Activated CD4-positive, alpha-beta memory T cell treated with anti-CD3 and anti-CD28 coated beads for 36 hours (primary cell): ENCODE data around the gene VSX2. TPM values are rescaled to one million over a fixed set of nuclear protein-coding genes. Genes with fewer than 3 reads are reported as not detected.
A peak's percentile ranks its signal among the peaks of the same experiment; 100 is the strongest.

ENCODE experiments used
- CTCF ChIA-PET: fragments of 350-600 bp; sonication (Branson Sonifier 250); formaldehyde crosslinking; loops from one replicate; lab custom pipeline; 2021; ENCODE audit warnings: antibody characterized with exemption, inconsistent platforms; lab: Charles Lee
- POLR2A ChIA-PET: fragments of 350-600 bp; sonication (Branson Sonifier 250); formaldehyde crosslinking; loops from one replicate; lab custom pipeline; 2021; ENCODE audit warnings: antibody characterized with exemption; lab: Charles Lee
- DNase-seq: peaks from one replicate; pipeline ENCODE4 v3.0.0-alpha.2; 2020
- H3K27ac Mint-ChIP-seq: one replicate; pipeline ENCODE4 v1.8.0; 2021; ENCODE audit warnings: mixed read lengths
- H3K27me3 Mint-ChIP-seq: one replicate; pipeline ENCODE4 v1.8.0; 2021; ENCODE audit warnings: mixed read lengths
- H3K36me3 Mint-ChIP-seq: one replicate; pipeline ENCODE4 v1.8.0; 2021; ENCODE audit warnings: mixed read lengths
- H3K4me1 Mint-ChIP-seq: one replicate; pipeline ENCODE4 v1.8.0; 2021; ENCODE audit warnings: low read depth, mixed read lengths
- H3K4me3 Mint-ChIP-seq: one replicate; pipeline ENCODE4 v1.8.0; 2021; ENCODE audit warnings: mild to moderate bottlenecking, mixed read lengths
- H3K9me3 Mint-ChIP-seq: one replicate; pipeline ENCODE4 v1.8.0; 2021; ENCODE audit warnings: mixed read lengths
- intact Hi-C: fragments of 100-400 bp; cut with micrococcal nuclease; formaldehyde crosslinking; loops from one replicate; pipeline ENCODE4 v1.15.1; 2023
- total RNA-seq, 2 experiments: library from RNA; stranded (reverse); gene quantifications; one replicate each; pipeline ENCODE4 v1.2.3, GENCODE V29; 2021

The VSX2 gene
- not detected for total RNA-seq

DNA sequence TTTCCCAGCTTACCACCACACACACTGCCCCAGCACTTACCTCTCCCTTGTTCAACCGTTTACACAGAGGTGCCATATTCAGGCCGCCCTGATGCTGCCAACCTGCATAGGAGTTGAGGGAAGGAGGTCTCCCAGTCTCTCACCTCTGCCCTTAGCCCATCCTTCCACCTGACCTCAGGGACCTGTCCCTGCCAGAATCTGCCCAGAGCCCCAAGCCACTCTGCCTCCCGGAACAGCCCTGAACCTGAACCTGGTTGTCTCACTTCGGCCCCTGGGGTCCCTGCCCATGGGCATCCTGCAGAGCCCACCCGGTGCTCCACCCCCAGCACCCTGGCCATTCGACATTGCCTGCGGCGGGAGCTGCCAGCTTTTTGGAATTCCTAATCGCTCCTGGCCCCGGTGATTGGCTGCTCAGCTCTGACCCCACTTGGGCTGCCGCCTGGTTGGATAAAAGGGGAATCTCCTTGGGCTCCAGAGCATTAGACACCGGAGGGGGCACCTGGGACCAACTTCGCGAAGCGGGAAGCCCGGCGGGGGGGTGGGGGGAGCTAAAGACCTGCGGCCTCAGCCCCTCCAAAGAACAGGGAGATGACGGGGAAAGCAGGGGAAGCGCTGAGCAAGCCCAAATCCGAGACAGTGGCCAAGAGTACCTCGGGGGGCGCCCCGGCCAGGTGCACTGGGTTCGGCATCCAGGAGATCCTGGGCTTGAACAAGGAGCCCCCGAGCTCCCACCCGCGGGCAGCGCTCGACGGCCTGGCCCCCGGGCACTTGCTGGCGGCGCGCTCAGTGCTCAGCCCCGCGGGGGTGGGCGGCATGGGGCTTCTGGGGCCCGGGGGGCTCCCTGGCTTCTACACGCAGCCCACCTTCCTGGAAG is at the start of gene VSX2:
TSS of gene VSX2 (plus strand) at position 476 of the 874 bp plus-strand sequence. CDS start at position 589, 113 bp downstream.
- Mint-ChIP-seq H3K9me3 (no peaks in the 10 kb centered on the region), H3K27me3 (peaks cover 65% of the 10 kb centered on the region), H3K4me3 (peak within 1 kb of the TSS; percentile 39), H3K4me1 (peaks cover 18% of the 10 kb centered on the region), H3K36me3 (no peaks in the 10 kb centered on the region), H3K27ac (no peak within 1 kb of the TSS)
- CTCF ChIA-PET, result interaction anchor here (0.6 to 1.3 kb wide), 3 partner anchors 12 to 22 kb away, joined by 3 read pairs; no protein-coding TSS in a partner anchor
- no peak for DNase-seq
- POLR2A ChIA-PET, result no interaction called here
- intact Hi-C loops, result no loop called here

DNA sequence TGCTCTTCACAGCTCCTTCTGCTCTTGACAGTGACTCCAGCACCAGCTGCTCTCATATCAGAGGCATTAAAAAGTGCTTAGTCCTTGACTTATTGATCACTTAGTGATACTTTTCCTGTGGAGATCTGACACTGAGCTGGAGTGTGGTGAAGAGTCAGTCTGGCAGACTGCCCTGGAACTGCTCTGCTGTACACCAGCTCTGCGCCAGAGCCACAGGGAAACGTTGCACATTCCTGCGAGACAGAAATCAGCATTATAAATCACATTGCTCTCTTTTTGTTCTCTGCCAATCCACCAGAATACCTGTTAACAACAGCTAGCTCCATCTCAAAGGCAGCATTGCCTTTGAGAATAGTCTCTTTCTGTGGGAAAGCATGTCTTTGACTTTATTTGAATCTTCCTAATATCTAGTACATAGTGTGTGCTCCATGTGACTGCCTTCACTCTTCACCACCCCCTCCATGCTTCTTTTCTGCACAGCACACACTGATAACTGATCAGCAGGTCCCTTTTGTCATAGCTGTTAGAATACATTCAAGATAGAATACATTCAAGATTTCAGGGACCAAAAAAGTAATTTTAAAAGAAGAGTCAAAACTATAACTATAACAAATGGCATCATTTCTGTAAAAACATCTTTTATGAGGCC is 48.2 kb upstream of the VSX2 start:
- POLR2A ChIA-PET, result no interaction called here
- CTCF ChIA-PET, result interaction anchor here (1.1 kb wide), 1 partner anchor 66 kb away, joined by 4 read pairs; no protein-coding TSS in a partner anchor
- Mint-ChIP-seq H3K27me3 (no peaks in the 10 kb centered on the region), H3K4me3 (no peak overlapping the region), H3K9me3 (no peaks in the 10 kb centered on the region), H3K4me1 (no peaks in the 10 kb centered on the region), H3K36me3 (peaks cover 2% of the 10 kb centered on the region), H3K27ac (no peak overlapping the region)
- no peak for DNase-seq
- intact Hi-C loops, result no loop called here

DNA sequence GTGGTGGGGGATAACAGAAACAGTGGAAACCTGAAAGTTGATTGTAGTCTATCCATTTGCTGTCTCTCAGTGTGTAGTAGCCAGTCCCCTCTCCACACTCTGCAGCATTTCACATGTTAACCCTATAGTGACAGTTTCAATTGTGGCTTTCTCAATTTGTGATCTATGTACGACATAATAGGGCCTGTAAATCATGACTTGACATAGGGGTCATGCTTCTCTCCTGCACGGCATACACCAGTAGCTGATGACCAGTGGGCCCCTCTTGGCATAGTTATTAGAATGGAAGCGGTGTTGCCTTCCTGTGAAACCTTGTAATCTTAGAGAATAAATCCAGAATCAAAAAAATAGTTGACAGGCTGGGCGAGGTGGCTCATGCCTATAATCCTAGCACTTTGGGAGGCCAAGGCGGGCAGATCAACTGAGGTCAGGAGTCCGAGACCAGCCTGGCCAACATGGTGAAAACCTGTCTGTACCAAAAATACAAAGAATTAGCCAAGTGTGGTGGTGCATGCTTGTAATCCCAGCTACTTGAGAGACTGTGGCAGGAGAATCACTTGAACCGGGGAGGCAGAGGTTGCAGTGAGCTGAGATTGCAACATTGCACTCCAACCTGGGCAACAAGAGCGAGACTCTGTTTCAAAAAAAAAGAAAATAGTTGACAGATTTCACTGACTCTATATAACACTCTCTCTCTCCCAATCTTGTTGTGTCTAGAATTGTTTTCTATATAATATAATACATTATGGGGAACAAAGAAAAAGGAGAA is 44.6 kb upstream of the VSX2 start:
- DNase-seq, result no peak
- H3K9me3 Mint-ChIP-seq, result no peaks in the 10 kb centered on the region
- CTCF ChIA-PET, result no interaction called here
- H3K27ac Mint-ChIP-seq, result no peak overlapping the region
- POLR2A ChIA-PET, result no interaction called here
- intact Hi-C loops, result no loop called here
- H3K36me3 Mint-ChIP-seq, result peaks cover 11% of the 10 kb centered on the region
- H3K27me3 Mint-ChIP-seq, result no peaks in the 10 kb centered on the region
- H3K4me3 Mint-ChIP-seq, result no peak overlapping the region
- peaks cover 3% of the 10 kb centered on the region for H3K4me1 Mint-ChIP-seq

DNA sequence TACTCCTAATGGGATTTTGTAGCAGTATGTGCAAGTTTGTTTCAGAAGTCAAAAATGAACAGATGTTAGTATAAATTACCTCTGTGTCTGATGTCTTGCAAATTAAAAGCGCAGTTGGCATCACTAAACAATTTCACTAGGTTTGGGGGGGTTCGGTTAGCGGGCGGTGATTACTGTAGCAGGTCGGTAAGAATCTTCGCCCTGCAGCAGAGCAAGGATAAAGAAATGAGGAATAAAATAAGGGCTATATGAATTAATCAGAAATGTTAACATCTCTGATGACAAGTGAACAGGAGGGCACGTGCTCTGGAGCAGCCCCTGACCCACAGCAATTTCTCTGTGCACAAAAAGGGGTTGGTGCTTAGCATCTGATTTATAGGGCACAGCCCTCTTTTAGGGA is 43.6 kb upstream of the VSX2 start:
- no peaks in the 10 kb centered on the region for H3K27me3 Mint-ChIP-seq
- no peak overlapping the region for H3K4me3 Mint-ChIP-seq
- peaks cover 15% of the 10 kb centered on the region for H3K36me3 Mint-ChIP-seq
- POLR2A ChIA-PET, result no interaction called here
- no peaks in the 10 kb centered on the region for H3K9me3 Mint-ChIP-seq
- H3K4me1 Mint-ChIP-seq, result peaks cover 3% of the 10 kb centered on the region
- CTCF ChIA-PET, result interaction anchor here (0.8 kb wide), 1 partner anchor 56 kb away, joined by 3 read pairs; no protein-coding TSS in a partner anchor
- intact Hi-C loops, result no loop called here
- no peak for DNase-seq
- no peak overlapping the region for H3K27ac Mint-ChIP-seq

DNA sequence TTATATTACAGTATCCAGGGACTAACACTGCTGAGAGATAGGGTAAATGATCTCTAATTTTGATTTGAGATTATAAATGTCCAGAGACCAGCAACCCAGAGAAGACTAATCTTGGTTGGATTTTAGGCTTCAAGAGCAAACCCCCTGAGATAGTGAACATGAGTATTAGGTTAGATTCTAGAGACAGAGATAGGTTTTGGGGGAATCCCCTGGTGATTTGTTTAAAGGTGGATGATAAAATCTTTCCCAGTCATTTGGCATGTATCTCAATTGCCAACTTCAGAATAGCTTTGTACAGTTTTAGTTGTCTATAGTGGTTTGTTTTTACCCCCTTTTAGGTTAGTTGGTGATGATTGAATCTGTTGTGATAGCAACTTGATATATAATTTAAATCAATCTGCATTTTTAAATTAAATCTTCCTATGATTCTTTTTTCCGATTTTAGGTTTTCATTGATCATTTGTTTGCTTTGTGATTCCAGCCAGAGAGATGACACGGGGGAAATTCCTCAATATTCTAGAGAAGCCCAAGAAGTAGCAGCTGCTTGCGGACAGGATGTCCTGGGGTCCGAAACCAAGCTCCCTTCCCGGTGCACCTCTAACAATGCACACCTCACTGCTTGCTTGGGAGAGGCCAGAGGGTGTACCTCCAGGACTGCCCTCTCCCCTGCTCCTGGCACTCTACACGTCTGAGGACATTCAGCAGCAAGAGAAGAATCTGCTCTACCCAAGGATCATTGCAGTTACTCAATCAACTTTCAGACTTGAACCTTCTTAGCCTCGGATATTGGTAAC is 40.6 kb upstream of the VSX2 start:
- ChIA-PET CTCF (no interaction called here), POLR2A (no interaction called here)
- Mint-ChIP-seq H3K4me1 (peaks cover 3% of the 10 kb centered on the region), H3K4me3 (no peak overlapping the region), H3K36me3 (peaks cover 18% of the 10 kb centered on the region), H3K27ac (no peak overlapping the region), H3K9me3 (no peaks in the 10 kb centered on the region), H3K27me3 (no peaks in the 10 kb centered on the region)
- no peak for DNase-seq
- intact Hi-C loops, result no loop called here

DNA sequence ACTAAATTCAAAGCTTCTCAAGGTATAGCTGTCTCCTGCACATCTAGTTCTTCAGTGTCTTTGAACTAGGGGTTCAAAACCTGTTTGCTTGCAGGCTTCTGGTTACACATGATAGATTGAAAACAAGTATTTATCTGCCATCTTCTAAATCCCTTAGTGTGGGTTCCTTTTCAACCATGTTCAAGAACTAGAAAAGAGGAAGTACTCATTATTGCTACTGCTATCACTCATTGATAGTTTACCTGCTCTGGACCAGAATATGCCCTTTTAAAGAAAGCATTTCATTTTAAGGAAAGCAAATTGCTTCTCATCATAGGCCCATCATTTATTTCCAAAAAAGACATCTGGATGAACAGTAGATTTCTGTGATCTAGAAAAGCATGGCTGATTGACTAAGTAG is 37.1 kb upstream of the VSX2 start:
- intact Hi-C loops, result no loop called here
- POLR2A ChIA-PET, result no interaction called here
- peaks cover 18% of the 10 kb centered on the region for H3K36me3 Mint-ChIP-seq
- H3K27ac Mint-ChIP-seq, result no peak overlapping the region
- H3K27me3 Mint-ChIP-seq, result no peaks in the 10 kb centered on the region
- H3K4me1 Mint-ChIP-seq, result peaks cover 3% of the 10 kb centered on the region
- DNase-seq, result no peak
- no peak overlapping the region for H3K4me3 Mint-ChIP-seq
- CTCF ChIA-PET, result no interaction called here
- H3K9me3 Mint-ChIP-seq, result no peaks in the 10 kb centered on the region

DNA sequence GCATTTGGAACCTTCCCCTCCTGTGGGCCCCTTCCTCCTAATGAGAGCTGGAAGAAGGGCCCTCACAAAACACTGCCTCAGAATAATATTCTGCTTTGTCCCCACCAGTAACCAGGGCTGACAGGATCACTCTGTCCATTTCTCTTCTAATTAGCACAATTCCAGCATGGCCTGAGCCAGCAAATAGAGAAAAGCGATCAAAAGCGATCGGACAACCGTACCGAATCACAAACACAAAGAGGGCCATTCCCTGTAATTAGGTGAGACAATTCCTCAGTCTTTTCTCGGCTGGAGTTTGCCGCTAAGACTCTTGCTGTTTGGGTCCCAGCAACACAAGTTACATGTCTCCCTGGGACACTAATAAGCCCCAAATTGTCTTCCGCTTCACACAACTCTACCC is 35.6 kb upstream of the VSX2 start:
- no peak overlapping the region for H3K27ac Mint-ChIP-seq
- DNase-seq, result no peak
- ChIA-PET POLR2A (no interaction called here), CTCF (no interaction called here)
- H3K9me3 Mint-ChIP-seq, result no peaks in the 10 kb centered on the region
- intact Hi-C loops, result no loop called here
- peaks cover 18% of the 10 kb centered on the region for H3K36me3 Mint-ChIP-seq
- H3K4me1 Mint-ChIP-seq, result no peaks in the 10 kb centered on the region
- H3K4me3 Mint-ChIP-seq, result no peak overlapping the region
- H3K27me3 Mint-ChIP-seq, result peaks cover under 1% of the 10 kb centered on the region

DNA sequence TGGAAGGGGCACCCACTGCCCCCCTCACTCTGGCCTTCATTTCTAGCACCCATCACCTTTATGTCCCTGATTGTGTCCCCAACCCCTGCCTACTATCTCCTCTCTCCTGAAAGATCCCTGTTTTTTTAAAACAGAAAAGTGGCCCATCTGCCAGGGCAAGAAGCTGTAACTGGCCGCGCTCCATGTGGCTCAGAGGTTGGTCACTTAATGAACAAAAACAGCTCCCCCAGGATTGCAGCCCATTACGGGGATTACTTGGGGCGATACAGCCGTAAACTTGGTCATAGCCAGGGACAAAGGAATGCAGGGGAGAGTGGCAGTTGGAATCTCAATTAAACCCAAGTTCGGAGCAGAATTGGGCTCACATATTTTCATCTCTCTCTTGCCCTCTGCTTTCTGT is 34.8 kb upstream of the VSX2 start:
- Mint-ChIP-seq H3K9me3 (no peaks in the 10 kb centered on the region), H3K27ac (no peak overlapping the region), H3K4me3 (no peak overlapping the region), H3K4me1 (no peaks in the 10 kb centered on the region), H3K27me3 (peaks cover 5% of the 10 kb centered on the region), H3K36me3 (peaks cover 12% of the 10 kb centered on the region)
- CTCF ChIA-PET, result no interaction called here
- DNase-seq, result no peak
- POLR2A ChIA-PET, result no interaction called here
- intact Hi-C loops, result no loop called here

DNA sequence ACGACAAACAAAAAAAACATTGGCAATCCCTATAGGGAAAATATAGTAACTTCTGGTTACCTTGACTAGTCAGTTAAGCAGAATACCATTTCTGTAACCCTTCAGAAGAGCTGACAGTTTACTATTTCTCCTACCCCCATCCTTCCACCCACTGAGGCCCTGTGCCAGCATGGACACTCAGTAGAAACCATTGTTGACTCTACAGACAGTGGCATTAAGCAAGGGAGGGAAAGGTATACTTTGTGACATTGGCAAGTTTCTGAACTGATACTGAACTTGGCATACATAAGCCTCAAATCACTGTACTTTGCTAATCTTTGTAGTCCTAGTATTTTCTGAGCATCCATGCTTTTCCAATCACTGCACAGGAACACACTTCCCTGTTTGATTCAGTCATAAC is 33.4 kb upstream of the VSX2 start:
- CTCF ChIA-PET, result no interaction called here
- DNase-seq, result no peak
- Mint-ChIP-seq H3K36me3 (peaks cover 4% of the 10 kb centered on the region), H3K9me3 (no peaks in the 10 kb centered on the region), H3K27me3 (peaks cover 5% of the 10 kb centered on the region), H3K27ac (no peak overlapping the region), H3K4me1 (no peaks in the 10 kb centered on the region), H3K4me3 (no peak overlapping the region)
- POLR2A ChIA-PET, result no interaction called here
- intact Hi-C loops, result no loop called here

DNA sequence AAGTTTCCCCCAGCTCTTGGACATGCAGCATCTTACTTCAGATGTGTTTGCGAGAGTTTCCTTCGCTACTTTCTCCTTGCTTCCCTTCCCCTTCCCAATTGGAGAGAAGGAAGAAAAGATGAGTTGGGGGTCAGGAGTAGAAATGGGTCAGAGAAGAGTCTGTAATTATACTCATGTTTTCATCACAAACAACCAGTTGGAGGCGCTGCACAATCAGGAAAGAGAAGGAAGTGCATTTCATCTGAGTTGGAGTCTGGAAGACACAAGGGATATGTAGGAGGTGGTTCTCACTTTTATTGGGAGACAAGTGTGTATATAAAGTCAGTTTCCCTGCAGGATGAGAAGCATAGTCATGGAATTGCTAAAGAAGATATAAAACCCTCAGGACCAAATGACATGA is 31.3 kb upstream of the VSX2 start:
- CTCF ChIA-PET, result interaction anchor here (1.5 to 2.4 kb wide), 2 partner anchors 9 to 11 kb away, joined by 5 to 9 read pairs; no protein-coding TSS in a partner anchor
- Mint-ChIP-seq H3K9me3 (no peaks in the 10 kb centered on the region), H3K27ac (no peak overlapping the region), H3K4me1 (no peaks in the 10 kb centered on the region), H3K4me3 (no peak overlapping the region), H3K27me3 (peaks cover 6% of the 10 kb centered on the region), H3K36me3 (peaks cover 2% of the 10 kb centered on the region)
- POLR2A ChIA-PET, result no interaction called here
- DNase-seq, result no peak
- intact Hi-C loops, result no loop called here

DNA sequence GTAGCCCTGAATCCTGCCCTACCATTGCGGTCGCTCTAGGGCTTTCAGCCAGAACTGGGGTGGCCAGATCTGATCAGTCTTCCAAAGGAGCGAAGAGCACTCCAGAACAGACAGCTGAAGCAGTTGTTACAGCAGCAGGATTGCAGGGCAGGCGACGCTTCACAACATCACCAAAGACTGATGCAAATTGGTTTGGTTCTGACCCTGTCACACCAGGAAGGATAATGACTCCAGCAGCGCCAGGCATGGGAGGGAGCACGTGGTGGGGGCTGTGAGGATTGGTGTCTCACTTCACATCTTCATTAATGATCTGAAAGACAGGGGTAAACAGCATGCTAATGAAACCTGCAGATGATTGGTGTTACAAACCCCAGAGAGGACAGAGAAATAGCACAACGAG is 30.6 kb upstream of the VSX2 start:
- ChIA-PET POLR2A (no interaction called here), CTCF (interaction anchor here (1.5 to 2.4 kb wide), 2 partner anchors 8 to 11 kb away, joined by 5 to 9 read pairs; no protein-coding TSS in a partner anchor)
- intact Hi-C loops, result no loop called here
- Mint-ChIP-seq H3K4me3 (no peak overlapping the region), H3K27ac (no peak overlapping the region), H3K36me3 (no peaks in the 10 kb centered on the region), H3K9me3 (no peaks in the 10 kb centered on the region), H3K4me1 (no peaks in the 10 kb centered on the region), H3K27me3 (peaks cover 7% of the 10 kb centered on the region)
- no peak for DNase-seq
